ENCODE data around the gene CORO1C. TPM values are rescaled to one million over a fixed set of nuclear protein-coding genes. Genes with fewer than 3 reads are reported as not detected.
A peak's percentile ranks its signal among the peaks of the same experiment; 100 is the strongest.

CORO1C gene
- total and polyA plus RNA-seq, 9 of the 15 experiments (the other 6 are each of a cell fraction or from before 2014, with no cell fraction given): 55.2 to 280 (median 150) TPM

- no peak for TF ChIP-seq CAMTA2 (CRISPR knock-in tag; conservative IDR thresholded peaks at IDR 0.05)
- peak in 1 of 2 experiments; percentile 87; a peak in 2 of 4 replicates for TF ChIP-seq SRF (CRISPR knock-in tag; IDR thresholded peaks at IDR 0.05)
- no peak for TF ChIP-seq SAFB (IDR thresholded peaks at IDR 0.05; ENCODE audit: borderline replicate concordance, low read depth, low read length)
- TF ChIP-seq RCOR1 (IDR thresholded peaks at IDR 0.05; ENCODE audit: borderline replicate concordance in 1 of 2, low read depth in 2 of 2, low read length in 2 of 2): peak in 1 of 2 experiments; percentile 15; a peak in 1 of 4 replicates
- peak; percentile 71; the same call in 1 of the 2 replicates for TF ChIP-seq DPF2 (IDR thresholded peaks at IDR 0.05)
- TF ChIP-seq TCF15 (CRISPR knock-in tag; IDR thresholded peaks at IDR 0.05): no peak
- peak; percentile 32 for TF ChIP-seq HMBOX1 (IDR thresholded peaks at IDR 0.05)
- TF ChIP-seq ZNF280A (IDR thresholded peaks at IDR 0.05; ENCODE audit: low read depth, partially characterized antibody): no peak
- TF ChIP-seq L3MBTL2 (IDR thresholded peaks at IDR 0.05): peak; percentile 86
- no peak for TF ChIP-seq MCM5 (IDR thresholded peaks at IDR 0.05; ENCODE audit: low read depth)
- 0 out of 2 replicates have a peak, but pooled peaks have one; percentile 20 for TF ChIP-seq KLF16 (IDR thresholded peaks at IDR 0.05)
- no peak for TF ChIP-seq HBP1 (CRISPR knock-in tag; IDR thresholded peaks at IDR 0.05)
- TF ChIP-seq CBFA2T3 (IDR thresholded peaks at IDR 0.05): peak; percentile 74
- TF ChIP-seq ZNF511 (CRISPR knock-in tag; IDR thresholded peaks at IDR 0.05): no peak
- TF ChIP-seq RAD21 (CRISPR knock-in tag; conservative IDR thresholded peaks at IDR 0.05 in 1 of 2, IDR thresholded peaks at IDR 0.05 in 1 of 2): peak in 1 of 2 experiments; percentile 2; a peak in 2 of 4 replicates
- TF ChIP-seq NFE2L1 (tag; IDR thresholded peaks at IDR 0.05; ENCODE audit: borderline replicate concordance, low read depth): no peak
- peak; percentile 37; the same call in 1 of the 2 replicates for TF ChIP-seq CREB3L1 (IDR thresholded peaks at IDR 0.05; ENCODE audit: borderline replicate concordance, low read depth)
These were observed 1.5 kb downstream of the CORO1C start (continued) for GRCh38 chr12:108729612-108730364.
